H1 (cell line): ENCODE results near the gene NR1I2. TPM values are rescaled to one million over a fixed set of nuclear protein-coding genes. Genes with fewer than 3 reads are reported as not detected.

ENCODE experiments used
- CBX8 ChIP-seq: fragments of 300-800, 300-1000 bp; sonication (generic); IDR thresholded peaks from 2 replicates; pipeline ENCODE4 v1.7.1; 2016; ENCODE audit warnings: low read depth, low read length, borderline replicate concordance
- EGR1 ChIP-seq: IDR thresholded peaks from 2 replicates; pipeline ENCODE4 v1.6.1; 2011; ENCODE audit warnings: low read depth, low read length, borderline replicate concordance
- EP300 ChIP-seq, 2 experiments: IDR thresholded peaks; 1 replicate in 1 of 2; 2 replicates in 1 of 2; pipeline ENCODE4 v1.6.1; 2011 to 2012; ENCODE audit warnings: low read depth in 2 of 2, low read length in 2 of 2, mild to moderate bottlenecking in 2 of 2, borderline replicate concordance in 1 of 2, inconsistent platforms in 1 of 2, moderate library complexity in 1 of 2
- JUND ChIP-seq: IDR thresholded peaks from 2 replicates; pipeline ENCODE4 v1.6.1; 2011; ENCODE audit warnings: mild to moderate bottlenecking, improper control_type of control experiment, low read length
- PHF8 ChIP-seq: fragments of 200-600 bp; sonication (generic); conservative IDR thresholded peaks from 2 replicates; pipeline ENCODE4 v1.7.1; 2012; ENCODE audit warnings: low read depth, mild to moderate bottlenecking, inconsistent platforms, low read length, moderate library complexity
- RBBP5 ChIP-seq: IDR thresholded peaks from 2 replicates; pipeline ENCODE4 v1.7.1; 2012; ENCODE audit warnings: low read depth, mild to moderate bottlenecking, inconsistent platforms, low read length, moderate library complexity, borderline replicate concordance
- RNF2 ChIP-seq: fragments of 200-900, 300-1000 bp; sonication (generic); IDR thresholded peaks from 2 replicates; pipeline ENCODE4 v1.7.1; 2016; ENCODE audit warnings: borderline replicate concordance, low read depth, mild to moderate bottlenecking, antibody characterized with exemption, low read length; ENCODE audit not compliant: poor library complexity, severe bottlenecking; ENCODE audit errors: missing control alignments
- SIX5 ChIP-seq: IDR thresholded peaks from 2 replicates; pipeline ENCODE4 v1.6.1; 2011; ENCODE audit warnings: mild to moderate bottlenecking, low read depth, low read length
- polyA plus RNA-seq, 7 experiments: library from polyadenylated mRNA; depleted of rRNA in 3 of 7; stranded (reverse) in 5 of 7; unstranded in 2 of 7; fragments of >200 nt in 5 of 7; fragments of 200-250 nt in 2 of 7; gene quantifications; 1 replicate in 5 of 7; 2 replicates in 1 of 7; 4 replicates in 1 of 7; pipeline versions ENCODE4 v1.2.1 to v1.2.3, GENCODE V29; 2011 to 2013; ENCODE audit warnings: missing spikeins in 2 of 7, mixed read lengths in 2 of 7
- total RNA-seq: library from RNA; stranded (reverse); fragmentation: NEBNext Ultra II Directional; extraction: Animal tissue kit (Norgen Biotek cat#: 25700); gene quantifications from 2 replicates; pipeline ENCODE4 v1.2.1, GENCODE V29; 2021

The NR1I2 gene
- total and polyA plus RNA-seq, 2 of the 8 experiments (the other 6 are each of a cell fraction or from before 2014, with no cell fraction given), result 0.28 to 1.8 TPM

GRCh38 chr3:119790369-119790768, 8.5 kb downstream of the NR1I2 start (continued):
- TF ChIP-seq JUND (no peak), SIX5 (no peak), EGR1 (no peak), RBBP5 (no peak), RNF2 (no peak), CBX8 (no peak), PHF8 (no peak), EP300 (IDR thresholded peaks at IDR 0.05; ENCODE audit: borderline replicate concordance in 1 of 2, low read depth in 2 of 2, low read length in 2 of 2) (no peak)
